ENCODE results near the gene NCBP3. TPM values are rescaled to one million over a fixed set of nuclear protein-coding genes. Genes with fewer than 3 reads are reported as not detected.

NCBP3 gene
- total RNA-seq, 2 experiments from 2014 or later, result 25.0 to 29.5 TPM

DNA sequence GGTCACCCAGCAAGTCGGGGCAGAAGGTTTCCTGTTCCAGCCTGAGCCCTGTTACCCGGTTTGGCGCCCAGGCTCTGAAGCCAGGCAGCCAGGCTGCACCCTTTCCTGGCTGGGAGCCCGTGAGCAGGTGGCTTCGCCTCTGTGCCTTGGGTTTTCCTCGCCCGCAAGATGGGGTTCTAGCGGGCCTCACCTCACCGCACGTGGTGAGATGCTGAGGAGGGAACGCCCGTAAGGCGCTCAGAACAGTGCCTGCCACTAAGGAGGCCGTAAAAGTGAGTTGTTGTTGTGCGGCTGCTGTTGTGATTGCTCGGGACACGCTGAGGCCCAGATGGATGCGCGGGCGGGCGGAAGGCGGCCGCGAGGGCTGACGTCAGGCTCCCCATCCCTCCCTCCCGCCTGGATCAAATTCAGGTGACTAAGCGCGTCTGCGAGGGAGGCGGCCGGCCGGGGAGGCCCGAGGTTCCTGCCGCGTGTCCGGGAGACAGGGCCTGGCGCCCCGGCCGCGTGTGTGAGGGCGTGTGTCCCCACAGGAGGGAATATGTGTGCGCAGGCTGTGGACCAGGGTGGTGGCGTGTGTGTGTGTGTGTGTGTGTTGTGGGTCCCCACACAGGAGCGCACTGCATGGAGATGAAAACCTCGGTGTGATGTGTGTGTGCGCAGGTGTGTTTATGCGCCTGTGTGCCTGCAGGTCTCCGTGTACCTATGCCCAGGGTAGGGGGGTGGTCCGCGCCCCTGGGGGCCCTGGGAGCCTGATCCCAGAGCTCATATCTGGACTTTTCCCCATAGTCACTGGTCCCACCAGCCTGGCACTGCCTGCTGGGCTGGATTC lies 42.5 kb upstream of the NCBP3 start:
- DNase-seq (peak in 1 of 14 experiments; percentile 27), ATAC-seq (ENCODE audit: poor library complexity) (no peak)
- POLR2A ChIA-PET, result no interaction called here
- H3K36me3 ChIP-seq (ENCODE audit: insufficient read depth, low read length), result peaks cover 15% of the 10 kb centered on the region
- no peak overlapping the region for H3K4me3 ChIP-seq (ENCODE audit: low read length)
- H3K9me3 ChIP-seq (ENCODE audit: control insufficient read depth in 1 of 2, insufficient read depth in 1 of 2, low read length in 2 of 2), result peaks cover 0 to 3% of the 10 kb centered on the region in 2 experiments
- intact Hi-C loops (cut with DNase I, micrococcal nuclease), result no loop called here
- TF ChIP-seq, protein P1, sequence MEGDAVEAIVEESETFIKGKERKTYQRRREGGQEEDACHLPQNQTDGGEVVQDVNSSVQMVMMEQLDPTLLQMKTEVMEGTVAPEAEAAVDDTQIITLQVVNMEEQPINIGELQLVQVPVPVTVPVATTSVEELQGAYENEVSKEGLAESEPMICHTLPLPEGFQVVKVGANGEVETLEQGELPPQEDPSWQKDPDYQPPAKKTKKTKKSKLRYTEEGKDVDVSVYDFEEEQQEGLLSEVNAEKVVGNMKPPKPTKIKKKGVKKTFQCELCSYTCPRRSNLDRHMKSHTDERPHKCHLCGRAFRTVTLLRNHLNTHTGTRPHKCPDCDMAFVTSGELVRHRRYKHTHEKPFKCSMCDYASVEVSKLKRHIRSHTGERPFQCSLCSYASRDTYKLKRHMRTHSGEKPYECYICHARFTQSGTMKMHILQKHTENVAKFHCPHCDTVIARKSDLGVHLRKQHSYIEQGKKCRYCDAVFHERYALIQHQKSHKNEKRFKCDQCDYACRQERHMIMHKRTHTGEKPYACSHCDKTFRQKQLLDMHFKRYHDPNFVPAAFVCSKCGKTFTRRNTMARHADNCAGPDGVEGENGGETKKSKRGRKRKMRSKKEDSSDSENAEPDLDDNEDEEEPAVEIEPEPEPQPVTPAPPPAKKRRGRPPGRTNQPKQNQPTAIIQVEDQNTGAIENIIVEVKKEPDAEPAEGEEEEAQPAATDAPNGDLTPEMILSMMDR (IDR thresholded peaks at IDR 0.05), result no peak
- Mint-ChIP-seq H3K27ac (peak overlapping the region; percentile 85), H3K27me3 (no peaks in the 10 kb centered on the region), H3K4me3 (no peak overlapping the region), H3K9me3 (no peaks in the 10 kb centered on the region), H3K4me1 (ENCODE audit: low read depth) (peaks cover 51% of the 10 kb centered on the region), H3K36me3 (ENCODE audit: low read depth) (peaks cover 6% of the 10 kb centered on the region)
- CTCF ChIA-PET, result no interaction called here
- H3K4me1 ChIP-seq (ENCODE audit: insufficient read depth, low read length), result peaks cover 51% of the 10 kb centered on the region
- no peak overlapping the region for H3K27ac ChIP-seq (ENCODE audit: low read depth in 1 of 2, low read length in 2 of 2)
- H3K27me3 ChIP-seq (ENCODE audit: control insufficient read depth in 1 of 2, insufficient read depth in 2 of 2, low read length in 2 of 2), result no peaks in the 10 kb centered on the region

DNA sequence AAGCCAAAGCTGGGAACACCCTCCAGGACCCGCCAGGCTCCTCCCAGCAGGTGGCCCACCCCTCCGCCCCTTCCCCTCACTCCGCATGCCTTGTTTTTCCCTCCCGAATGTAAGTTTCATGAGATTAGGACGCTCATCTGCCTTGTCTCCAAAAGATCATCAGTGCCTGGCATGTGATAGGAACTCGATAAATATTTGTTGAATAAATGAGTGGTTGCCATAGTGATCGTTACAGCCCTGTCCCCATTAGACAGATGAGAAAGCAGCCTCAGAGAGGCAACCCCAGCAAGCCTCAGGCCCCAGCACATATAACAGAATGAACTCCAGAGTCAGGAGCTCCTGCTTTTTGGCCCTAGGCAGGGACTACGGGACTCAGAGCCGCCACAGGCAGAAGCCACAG lies 41.8 kb upstream of the NCBP3 start:
- Histone ChIP-seq H3K36me3 (ENCODE audit: insufficient read depth, low read length) (peaks cover 17% of the 10 kb centered on the region), H3K4me1 (ENCODE audit: insufficient read depth, low read length) (peaks cover 47% of the 10 kb centered on the region), H3K9me3 (ENCODE audit: control insufficient read depth in 1 of 2, insufficient read depth in 1 of 2, low read length in 2 of 2) (peaks cover 0 to 3% of the 10 kb centered on the region in 2 experiments), H3K4me3 (ENCODE audit: low read length) (no peak overlapping the region), H3K27ac (ENCODE audit: low read depth in 1 of 2, low read length in 2 of 2) (peak overlapping the region in 1 of 2 donors; percentile 5), H3K27me3 (ENCODE audit: control insufficient read depth in 1 of 2, insufficient read depth in 2 of 2, low read length in 2 of 2) (no peaks in the 10 kb centered on the region)
- no peaks in the 10 kb centered on the region for H3K9me3 Mint-ChIP-seq
- POLR2A ChIA-PET, result no interaction called here
- peaks cover 6% of the 10 kb centered on the region for H3K36me3 Mint-ChIP-seq (ENCODE audit: low read depth)
- peak overlapping the region; percentile 27 for H3K4me3 Mint-ChIP-seq
- TF ChIP-seq, protein P1 (IDR thresholded peaks at IDR 0.05), result no peak
- ATAC-seq (ENCODE audit: poor library complexity) (no peak), DNase-seq (no peak)
- CTCF ChIA-PET, result no interaction called here
- peaks cover 47% of the 10 kb centered on the region for H3K4me1 Mint-ChIP-seq (ENCODE audit: low read depth)
- H3K27me3 Mint-ChIP-seq, result no peaks in the 10 kb centered on the region
- peak overlapping the region; percentile 85 for H3K27ac Mint-ChIP-seq
- intact Hi-C loops (cut with DNase I, micrococcal nuclease), result no loop called here

DNA sequence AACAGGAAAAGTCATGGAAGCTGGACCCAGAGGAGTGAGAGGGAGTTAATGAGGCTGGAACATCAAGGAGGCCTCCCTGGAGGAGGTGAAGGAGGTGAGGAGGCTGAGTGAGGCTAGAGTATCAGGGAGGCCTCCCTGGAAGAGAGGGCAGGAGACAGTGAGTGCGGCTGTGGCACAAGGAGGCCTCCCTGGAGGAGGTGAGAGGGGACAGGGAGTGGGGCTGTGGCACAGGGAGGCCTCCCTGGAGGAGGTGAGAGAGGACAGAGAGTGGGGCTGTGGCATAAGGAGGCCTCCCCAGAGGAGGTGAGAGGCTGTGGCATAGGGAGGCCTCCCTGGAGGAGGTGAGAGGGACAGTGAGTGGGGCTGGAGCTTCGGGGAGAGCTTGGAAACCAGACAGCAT lies 41.3 kb upstream of the NCBP3 start:
- no peak for DNase-seq
- no peak for ATAC-seq (ENCODE audit: poor library complexity)
- Mint-ChIP-seq H3K4me1 (ENCODE audit: low read depth) (peaks cover 47% of the 10 kb centered on the region), H3K27ac (peak overlapping the region; percentile 85), H3K27me3 (no peaks in the 10 kb centered on the region), H3K9me3 (no peaks in the 10 kb centered on the region), H3K36me3 (ENCODE audit: low read depth) (peaks cover 6% of the 10 kb centered on the region), H3K4me3 (peak overlapping the region; percentile 52)
- H3K9me3 ChIP-seq (ENCODE audit: control insufficient read depth in 1 of 2, insufficient read depth in 1 of 2, low read length in 2 of 2), result peaks cover 0 to 3% of the 10 kb centered on the region in 2 experiments
- TF ChIP-seq, protein P1 (IDR thresholded peaks at IDR 0.05), result no peak
- intact Hi-C loops (cut with DNase I, micrococcal nuclease), result no loop called here
- H3K27ac ChIP-seq (ENCODE audit: low read depth in 1 of 2, low read length in 2 of 2), result peak overlapping the region in 1 of 2 donors; percentile 60
- ChIA-PET POLR2A (no interaction called here), CTCF (no interaction called here)
- H3K4me3 ChIP-seq (ENCODE audit: low read length), result peak overlapping the region; percentile 29
- peaks cover 17% of the 10 kb centered on the region for H3K36me3 ChIP-seq (ENCODE audit: insufficient read depth, low read length)
- no peaks in the 10 kb centered on the region for H3K27me3 ChIP-seq (ENCODE audit: control insufficient read depth in 1 of 2, insufficient read depth in 2 of 2, low read length in 2 of 2)
- H3K4me1 ChIP-seq (ENCODE audit: insufficient read depth, low read length), result peaks cover 44% of the 10 kb centered on the region

All from CD4-positive, alpha-beta T cell (primary cell).